Fibroblast of peridontal ligament (primary cell): ENCODE results near the gene DTX2.
A peak's percentile ranks its signal among the peaks of the same experiment; 100 is the strongest.
"Not testable (repeated sequence)": the region's sequence is repeated elsewhere in the genome, so short reads cannot be mapped to it uniquely, and the experiment has no call there.

Source experiments
- DNase-seq: peaks from one replicate; pipeline ENCODE4 v3.0.0-alpha.2; 2010; ENCODE audit errors: extremely low read depth

Gene DTX2

DNA sequence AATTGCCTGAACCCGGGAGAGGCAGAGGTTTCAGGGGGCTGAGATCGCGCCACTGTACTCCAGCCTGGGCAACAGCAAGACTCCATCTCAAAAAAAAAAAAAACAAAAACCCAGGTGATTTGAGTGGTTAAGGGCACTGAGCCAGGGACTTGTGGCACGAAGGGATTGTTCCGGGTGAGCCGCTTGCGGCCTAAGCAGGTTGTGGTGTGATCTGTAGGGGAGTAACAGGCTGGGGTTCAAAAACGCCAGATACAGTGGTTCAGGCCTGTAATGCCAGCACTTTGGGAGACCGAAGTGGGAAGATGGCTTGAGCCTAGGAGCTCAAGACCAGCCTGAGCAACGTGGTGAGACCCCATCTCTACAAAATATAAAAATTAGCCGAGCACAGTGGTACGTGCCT is 17.7 kb upstream of the DTX2 start:
- not testable (repeated sequence) for DNase-seq

DNA sequence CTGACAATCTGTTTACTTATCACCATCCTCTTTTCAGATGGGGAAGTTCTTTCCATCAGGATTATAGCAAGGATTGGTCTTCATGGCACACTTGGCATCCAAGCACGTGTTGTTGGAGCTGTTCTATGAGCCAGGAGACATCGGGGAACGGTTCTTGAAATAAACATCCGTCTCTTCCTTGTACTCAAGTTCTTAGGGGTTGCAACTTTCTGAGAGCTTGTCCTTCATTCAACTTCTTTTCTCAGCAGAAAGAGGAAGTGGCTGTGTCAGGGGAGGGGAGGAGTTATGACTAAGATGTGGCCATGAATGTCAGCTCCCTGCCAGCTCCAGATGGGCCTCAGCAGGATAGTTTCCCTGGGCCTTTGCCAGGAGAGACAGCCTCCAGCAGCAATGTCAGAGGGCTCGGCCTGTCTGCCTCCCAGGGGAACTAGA is 15.9 kb upstream of the DTX2 start:
- DNase-seq: peak; percentile 67

DNA sequence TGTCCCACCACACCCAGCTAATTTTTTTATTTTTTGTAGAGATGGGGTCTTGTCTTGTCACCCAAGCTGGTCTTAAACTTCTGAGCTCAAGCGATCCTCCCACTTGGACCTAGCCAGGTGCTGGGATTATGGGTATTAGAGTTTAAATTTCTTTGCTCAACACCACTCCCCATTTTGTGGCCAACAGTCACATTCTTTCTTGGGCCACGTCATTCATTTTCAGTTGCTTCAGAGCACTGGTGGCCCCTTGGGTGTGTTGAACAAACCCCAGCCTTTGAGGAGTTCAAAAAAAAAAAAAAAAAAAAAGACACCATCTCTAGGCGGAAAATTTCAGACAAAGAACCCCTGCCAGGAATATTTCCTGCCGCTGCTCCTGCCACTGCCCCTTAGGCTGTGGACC is 4.5 kb upstream of the DTX2 start:
- not testable (repeated sequence) for DNase-seq

DNA sequence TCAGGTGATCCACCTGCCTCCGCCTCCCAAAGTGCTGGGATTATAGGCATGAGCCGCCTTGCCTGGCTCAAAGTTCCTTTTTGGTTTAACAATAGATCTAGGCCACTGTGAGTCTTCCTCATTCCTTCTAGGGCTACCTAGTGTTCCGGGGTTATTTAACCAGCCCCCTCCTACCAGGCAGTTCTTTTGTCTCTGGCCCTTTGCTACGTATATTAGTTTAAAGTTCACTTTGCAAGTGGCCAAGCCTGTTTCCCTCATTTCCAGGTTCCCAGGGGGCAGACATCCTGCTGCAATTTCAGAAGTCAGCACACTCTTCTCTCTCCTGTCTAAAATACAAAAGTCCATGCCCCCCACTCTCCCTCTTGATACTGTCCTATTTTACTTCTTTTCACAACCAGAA is 3.0 kb upstream of the DTX2 start:
- not testable (repeated sequence) for DNase-seq

DNA sequence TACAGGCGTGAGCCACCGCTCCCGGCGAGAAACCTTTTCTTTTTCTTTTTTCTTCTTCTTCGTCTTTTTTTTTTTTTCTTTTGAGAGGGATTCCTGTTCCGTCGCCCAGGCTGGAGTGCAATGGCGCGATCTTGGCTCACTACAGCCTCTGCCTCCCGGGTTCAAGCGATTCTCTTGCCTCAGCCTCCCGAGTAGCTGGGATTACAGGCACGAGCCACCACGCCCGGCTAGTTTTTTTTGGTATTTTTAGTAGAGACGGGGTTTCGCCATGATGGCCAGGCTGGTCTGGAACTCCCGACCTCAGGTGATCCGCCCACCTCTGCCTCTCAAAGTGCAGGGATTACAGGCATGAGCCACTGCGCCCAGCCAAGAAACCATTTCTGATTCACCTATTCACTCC is 742 bp upstream of the DTX2 start:
- DNase-seq: not testable (repeated sequence)

DNA sequence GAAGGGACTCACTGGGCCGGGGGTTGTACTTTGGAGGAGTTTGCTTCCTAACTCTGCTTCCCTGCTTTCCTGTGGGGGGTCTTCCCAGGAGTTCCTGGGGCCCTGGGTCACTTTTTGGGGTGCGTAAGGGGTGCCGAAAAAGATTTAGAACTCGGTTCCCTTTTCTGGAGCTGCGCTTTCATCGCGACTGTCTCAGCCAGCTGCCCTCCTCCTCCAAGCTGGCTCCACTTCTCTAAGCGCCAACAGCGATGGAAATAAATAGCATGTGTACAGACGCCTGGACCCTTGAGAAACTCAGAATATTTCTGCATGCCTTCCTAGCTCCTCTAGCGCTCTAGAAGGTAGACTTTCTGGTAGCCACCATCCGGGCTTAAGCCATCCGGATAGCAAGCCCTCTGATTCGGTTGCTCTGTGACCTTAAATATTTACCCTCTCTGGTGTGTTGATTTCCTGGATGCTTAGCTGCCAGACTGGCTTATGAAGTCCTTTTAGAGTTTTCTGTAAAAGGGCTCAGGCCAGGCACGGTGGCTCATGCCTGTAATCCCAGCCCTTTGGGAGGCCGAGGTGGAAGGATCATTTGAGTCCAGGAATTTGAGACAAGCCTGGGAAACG is 868 bp downstream of the DTX2 start:
- not testable (repeated sequence) for DNase-seq

DNA sequence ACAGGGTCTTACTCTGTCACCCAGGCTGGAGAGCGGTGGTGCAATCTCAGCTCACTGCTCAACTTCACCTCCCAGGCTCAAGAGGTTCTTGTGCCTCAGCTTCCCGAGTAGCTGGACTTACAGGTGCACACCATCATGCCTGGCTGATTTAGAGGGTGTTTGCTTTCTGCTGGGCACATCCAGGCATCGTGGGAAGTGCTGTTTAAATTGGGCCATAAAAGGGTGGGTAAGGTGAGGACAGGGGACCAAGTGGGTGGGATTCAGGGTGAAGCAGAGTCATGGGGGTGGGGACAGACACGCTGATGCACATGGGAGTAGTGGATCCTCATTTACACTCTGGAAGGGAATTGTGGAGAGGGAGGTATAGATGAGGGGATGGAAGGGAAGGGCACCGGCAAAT is 3.5 kb downstream of the DTX2 start:
- DNase-seq: not testable (repeated sequence)

DNA sequence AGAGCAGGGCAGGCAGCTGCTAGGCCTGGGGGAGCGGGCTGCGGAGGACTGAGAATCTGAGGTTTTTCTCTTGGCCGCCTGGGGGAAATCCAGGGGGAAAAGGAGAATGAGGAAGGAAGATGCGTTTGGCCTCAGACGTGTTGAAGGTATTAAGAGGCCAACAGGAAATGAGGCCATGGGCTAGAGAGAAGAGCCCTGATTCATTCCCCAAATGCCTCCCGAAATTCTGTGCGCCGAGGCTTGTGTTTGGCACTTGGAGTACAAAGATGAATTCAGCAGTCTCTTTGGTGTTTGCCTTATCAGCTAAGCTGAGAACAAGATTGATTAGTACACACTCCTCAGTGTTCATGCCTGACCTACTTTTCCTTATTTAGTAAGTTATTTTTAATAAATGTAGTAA is 4.4 kb downstream of the DTX2 start:
- DNase-seq: not testable (repeated sequence)

DNA sequence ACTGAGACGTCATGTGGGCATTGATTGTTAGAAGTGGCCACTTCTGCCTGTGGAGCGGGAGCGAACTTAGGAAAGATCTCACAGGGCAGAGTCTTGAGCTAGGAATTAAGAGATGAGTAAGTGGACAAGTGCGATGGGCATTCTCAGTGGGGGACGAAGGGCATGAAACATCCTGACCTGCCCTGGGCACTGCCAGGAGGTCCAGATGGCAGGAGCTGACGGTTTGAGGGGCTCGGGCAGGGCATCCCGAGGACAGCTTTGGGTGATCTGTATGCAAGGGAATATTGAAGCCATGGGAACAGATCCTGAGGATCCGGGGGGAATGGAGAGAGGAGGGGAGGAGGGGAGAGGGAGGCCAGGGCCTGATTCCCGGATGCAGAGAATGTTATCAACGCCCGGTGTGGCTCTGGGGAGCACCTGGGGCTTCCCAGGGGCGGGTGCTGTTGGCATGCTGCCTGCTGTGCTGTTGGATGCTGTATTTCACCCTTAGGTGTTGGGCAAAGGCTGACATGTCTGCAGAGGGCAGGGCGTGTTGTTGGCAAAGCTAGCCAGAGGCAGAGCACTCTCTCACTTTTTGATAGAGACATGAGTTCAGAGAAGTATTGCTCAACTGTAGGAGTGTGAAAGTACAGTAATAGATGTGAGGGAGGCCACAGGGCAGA is 6.4 kb downstream of the DTX2 start:
- not testable (repeated sequence) for DNase-seq

DNA sequence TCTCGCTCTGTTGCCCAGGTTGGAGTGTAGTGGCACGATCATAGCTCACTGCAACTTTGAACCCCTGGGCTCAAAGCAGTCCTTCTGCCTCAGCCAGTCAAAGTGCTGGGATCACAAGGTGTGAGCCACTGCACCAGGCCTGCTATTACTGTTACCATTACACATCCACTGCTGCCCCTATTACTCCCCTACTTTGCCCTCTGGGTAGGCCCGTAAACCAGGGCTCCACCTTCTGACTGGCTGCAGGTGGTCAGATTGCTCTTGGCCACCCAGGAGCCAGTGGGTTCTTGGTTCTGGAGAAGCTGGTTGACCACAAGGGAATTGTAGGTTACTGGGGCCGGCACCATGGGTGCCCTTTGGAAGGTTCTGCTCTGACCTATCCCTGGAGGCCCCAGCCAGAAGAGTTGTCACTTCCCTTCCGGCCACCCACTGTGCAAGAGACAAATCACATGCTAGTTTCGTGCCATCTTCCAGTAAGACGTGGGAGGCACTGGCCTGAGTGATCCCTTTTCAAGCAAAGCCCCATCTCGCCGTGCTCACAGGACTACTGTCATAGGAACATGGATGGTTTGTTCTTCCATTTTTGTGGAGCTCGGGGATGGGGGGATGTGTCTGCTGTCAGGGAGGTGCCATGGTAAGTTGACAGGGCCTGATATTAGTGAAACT is 10.2 kb downstream of the DTX2 start:
- not testable (repeated sequence) for DNase-seq

DNA sequence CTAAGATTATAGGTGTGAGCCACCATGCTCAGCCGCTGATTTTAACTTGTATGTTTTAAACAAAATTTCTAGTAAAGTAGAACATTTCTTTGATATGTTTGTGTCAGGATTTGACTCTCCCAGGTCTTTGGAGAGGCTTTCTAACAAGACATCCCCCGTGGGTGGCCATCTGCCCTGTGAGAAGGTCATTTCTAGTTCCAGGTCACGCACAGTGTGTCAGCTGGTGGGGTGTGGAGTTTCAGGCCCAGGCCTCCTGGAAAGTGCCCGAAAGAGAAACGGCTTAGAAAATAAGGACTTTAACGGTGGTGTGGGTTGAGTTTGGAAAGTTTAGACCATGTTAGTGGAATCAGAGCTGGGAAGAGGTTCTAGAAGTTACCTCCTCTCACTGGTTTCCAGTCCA is 11.6 kb downstream of the DTX2 start:
- DNase-seq: not testable (repeated sequence)

DNA sequence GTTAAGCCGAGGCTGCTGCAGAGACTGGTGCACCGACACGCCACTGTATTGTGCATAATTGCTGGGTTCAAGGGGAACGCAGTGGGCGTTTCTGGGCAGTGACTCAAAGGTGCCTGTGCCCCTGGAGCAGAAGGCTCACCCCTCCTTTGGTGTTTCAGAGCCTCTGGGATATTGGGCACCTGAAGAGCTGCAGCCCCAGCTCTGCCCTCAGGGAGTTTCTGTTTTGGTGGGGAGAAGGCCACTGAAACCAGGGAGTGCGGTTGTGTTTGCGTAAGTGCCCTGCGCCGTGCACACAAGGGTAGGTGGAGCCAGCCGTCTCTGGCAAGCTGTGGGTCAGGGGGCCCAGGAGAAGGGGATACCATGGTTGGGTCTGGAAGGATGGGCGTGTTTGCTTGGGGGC is 14.8 kb downstream of the DTX2 start:
- not testable (repeated sequence) for DNase-seq

DNA sequence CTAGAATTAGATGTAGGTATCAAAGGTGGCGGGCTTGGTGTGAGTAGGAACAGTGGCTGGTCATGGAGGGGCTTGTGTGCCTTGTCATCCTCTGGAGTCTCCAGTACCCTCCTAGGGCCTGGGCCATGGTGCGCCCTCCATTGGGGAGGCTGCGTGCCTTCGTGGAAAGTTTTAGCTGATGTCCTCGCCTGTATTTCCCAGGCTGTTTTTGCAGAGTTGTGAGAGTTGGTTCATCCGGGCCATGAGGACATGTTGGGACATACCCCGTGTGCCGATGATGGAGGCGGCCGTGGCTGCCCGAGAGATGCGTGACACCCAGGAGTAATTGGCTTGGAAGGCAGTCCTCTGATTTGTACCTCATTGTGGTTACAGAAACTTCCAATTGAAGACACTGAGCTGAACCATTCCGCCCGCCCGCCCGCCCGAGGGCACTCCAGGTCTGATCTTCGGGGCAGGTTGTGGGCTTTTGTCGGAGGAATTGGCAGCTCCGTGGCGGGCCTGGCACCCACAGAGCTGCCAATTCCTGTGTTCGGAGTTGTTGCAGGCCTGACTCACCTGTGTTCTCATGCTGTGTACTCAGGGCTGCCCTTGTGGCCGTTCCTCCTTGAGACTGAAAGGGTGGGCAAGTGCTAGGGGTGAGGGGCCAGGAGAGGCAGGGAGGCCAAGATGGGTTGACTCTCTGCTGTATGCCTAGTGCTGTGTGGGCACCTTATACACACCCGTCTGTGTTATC is 15.4 kb downstream of the DTX2 start:
- not testable (repeated sequence) for DNase-seq

DNA sequence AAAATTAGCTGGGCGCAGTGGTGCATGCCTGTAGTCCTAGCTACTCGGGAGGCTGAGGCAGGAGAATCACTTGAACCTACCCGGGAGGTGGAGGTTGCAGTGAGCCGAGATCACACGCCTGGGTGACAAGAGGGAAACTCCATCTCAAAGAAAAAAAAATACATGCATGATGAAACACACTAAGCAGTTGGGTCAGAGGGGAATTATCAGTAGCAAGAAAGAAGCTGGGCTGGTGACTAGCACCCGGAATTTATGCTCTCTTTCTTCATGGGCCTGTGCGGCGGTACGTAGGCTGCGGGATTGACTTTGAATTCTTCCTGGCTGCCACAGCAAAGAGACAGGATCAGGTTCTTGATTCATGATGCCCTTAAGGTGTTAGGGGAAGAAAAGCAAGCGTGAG is 18.1 kb downstream of the DTX2 start:
- DNase-seq: not testable (repeated sequence)

DNA sequence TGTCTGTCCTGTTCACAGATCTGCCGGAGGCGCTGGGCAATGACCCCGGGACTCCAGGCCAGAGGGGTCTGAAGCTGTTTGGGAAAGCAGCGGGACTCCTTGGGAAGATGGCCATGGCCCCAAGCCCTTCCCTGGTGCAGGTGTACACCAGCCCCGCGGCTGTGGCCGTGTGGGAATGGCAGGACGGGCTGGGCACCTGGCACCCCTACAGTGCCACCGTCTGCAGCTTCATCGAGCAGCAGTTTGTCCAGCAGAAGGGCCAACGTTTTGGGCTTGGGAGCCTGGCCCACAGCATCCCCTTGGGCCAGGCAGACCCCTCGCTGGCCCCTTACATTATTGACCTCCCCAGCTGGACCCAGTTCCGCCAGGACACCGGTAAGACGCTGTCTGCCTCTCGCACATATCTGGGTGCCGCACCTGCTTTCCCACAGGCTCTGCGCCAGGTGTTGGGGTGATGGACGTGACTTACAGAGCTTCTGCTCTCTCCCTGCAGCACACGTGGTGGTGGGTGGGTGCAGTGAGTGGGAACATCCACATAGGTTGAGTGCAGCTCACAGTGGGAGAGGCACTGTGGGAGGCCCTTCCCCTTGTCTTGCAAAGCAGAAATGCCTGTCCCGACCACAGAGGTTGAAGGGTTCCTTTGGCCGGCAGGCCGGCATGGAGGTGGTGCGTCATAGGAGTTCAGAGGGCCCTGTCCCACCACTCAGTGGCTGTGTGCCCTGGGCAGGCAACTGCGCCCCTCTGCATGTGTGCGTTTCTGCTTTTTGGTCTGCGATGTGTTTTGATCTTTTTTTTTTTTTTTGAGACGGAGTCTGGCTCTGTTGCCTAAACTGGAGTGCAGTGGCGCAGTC is 19.1 kb downstream of the DTX2 start:
- not testable (repeated sequence) for DNase-seq

DNA sequence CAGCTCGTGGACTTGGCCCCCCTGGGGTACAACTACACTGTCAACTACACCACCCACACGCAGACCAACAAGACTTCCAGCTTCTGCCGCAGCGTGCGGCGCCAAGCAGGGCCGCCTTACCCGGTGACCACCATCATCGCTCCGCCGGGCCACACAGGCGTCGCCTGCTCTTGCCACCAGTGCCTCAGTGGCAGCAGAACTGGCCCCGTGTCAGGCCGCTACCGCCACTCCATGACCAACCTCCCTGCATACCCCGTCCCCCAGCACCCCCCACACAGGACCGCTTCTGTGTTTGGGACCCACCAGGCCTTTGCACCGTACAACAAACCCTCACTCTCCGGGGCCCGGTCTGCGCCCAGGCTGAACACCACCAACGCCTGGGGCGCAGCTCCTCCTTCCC is 21.2 kb downstream of the DTX2 start:
- not testable (repeated sequence) for DNase-seq

DNA sequence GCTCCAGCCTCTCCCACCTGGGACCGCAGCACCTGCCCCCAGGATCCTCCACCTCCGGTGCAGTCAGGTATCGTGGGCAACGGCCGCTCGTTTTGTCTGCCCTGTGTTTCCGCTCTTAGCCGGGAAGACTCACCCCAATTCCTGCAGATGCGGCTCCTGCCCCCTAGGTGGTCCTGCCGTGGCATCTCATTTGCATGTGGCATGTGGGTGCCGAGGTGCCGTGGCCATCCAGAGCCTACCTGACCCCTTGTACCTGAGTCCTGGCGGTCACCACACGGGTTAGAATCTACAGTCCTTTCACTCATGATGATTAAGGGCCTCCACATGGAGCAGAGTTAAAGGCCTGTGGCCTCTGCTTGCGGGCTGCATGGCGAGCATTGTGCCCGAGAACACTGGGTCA is 21.6 kb downstream of the DTX2 start:
- DNase-seq: not testable (repeated sequence)

DNA sequence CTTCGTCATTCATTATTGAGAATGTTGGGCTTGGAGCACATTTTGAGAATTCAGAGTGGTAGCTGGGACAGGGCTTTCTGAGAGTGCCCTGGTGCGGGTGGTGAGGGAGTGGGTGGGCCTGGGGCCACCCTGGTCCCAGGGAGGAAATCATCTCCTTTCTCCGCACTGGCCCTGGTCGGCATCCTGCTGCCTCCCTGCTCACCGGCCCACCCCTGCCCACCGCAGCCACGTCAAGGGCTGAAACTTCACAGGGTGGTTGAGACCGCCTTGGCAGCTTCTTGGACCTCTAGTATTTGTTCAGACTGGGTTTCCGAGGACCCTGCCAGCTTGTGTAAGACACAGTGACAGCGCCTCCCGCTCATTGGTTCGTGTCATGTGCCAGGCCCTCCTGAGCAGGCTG is 22.9 kb downstream of the DTX2 start:
- not testable (repeated sequence) for DNase-seq

DNA sequence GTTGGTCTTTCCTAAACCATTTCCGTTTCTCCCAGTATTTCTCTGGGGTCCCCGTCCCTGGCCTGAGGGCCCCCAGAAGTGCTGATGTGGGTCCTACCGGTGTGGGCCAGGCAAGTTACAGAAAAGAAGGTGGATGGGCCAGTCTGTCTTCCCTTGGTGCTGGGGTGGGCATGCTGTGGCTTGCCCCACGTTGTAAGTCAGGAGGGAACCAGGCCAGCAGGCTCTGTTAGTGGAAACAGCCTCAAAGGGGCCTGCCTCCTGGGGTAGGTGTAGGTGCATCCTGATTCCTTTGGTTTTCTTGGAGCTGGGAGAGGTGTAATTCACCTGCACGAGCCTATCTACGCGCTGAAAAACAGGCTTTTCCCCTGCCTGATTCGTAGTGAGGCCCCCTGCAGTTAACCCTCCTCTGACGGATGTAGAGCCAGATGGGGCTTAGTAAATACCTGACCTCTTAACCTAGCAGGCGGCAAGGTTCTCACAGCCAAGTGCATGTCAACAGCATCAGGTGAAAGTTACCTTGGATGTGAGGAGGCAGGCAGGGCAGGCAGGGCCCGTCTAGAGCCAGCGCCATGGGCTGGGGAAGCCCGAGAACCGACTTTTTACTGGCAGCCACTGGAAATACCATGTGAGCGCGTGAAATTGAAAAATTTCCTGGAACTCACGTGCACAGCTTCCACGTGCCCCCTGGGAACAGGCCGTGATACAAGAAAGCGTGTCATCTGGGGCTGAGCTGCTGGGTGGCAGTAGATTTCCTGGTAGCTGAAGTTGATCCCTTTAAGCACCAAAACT is 24.5 kb downstream of the DTX2 start:
- not testable (repeated sequence) for DNase-seq

DNA sequence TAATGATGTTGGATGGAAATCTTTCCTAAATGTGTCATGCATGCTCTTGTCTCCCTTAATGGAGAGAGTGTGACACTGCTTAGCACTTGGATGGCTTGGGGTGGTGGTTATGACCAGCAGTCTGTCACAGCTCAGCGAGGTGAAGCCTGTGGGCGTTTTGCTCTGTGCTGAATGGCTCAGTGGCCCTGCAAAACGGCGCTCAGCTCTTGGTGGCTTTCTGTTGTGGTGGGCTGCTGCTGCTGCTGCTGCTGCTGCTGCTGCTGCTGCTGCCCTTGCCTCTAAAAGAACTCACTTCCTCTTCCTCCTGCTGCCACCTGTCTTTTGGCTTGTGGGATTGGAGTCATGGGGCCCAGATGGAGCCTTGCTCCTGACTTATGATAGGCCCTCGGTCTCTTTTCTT is 25.1 kb downstream of the DTX2 start:
- not testable (repeated sequence) for DNase-seq

DNA sequence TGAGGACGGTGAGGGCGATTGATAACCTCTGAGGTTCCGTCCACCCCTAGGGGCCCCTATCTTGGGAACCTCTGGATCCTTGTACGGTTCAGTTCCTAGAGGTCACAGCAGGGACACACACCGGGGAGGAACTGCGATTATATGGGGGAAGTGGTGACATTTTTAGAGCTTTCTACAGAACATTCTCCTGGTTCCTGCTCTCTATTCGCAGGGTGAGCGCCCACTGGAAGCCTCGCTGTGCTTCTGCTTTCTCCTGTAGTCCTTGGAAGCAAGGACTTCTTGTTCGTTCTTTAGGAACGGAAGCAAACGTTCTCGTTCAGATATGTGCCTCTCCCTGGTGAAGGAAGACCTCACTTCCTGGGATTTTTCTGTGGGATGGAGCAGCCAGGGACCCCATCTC is 26.5 kb downstream of the DTX2 start:
- DNase-seq: not testable (repeated sequence)
